Astrocyte (in vitro differentiated cells and primary cell): ENCODE results near the gene OR2F1.

Experiments used
- EZH2 ChIP-seq: IDR thresholded peaks from 2 replicates; pipeline ENCODE4 v1.6.1; 2012; ENCODE audit warnings: mild to moderate bottlenecking, low read length, inconsistent platforms; ENCODE audit not compliant: insufficient read depth
- TF ChIP-seq, protein P1 (sequence below): IDR thresholded peaks from 2 replicates; pipeline ENCODE4 v1.5.1; 2011; ENCODE audit warnings: low read depth, mild to moderate bottlenecking, inconsistent platforms, low read length, moderate library complexity; ENCODE audit not compliant: insufficient read depth

DNA sequence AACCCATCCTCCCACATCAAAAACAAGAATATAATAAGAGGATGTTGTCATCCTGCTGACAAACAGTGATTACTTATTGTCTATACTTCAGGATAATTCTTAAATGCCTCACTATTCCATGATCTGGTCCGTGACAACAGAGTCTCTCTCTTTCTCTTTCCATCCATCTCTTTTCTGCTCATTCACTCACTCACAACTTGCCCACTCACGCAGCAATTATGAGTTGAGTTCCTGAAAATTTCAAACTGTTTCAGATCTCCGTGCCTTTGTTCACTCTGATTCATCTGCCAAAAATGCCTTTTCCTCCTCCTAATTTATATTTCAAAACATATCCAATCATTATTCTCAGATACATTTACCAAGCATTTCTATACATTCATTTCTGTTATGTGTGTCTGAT is 46.9 kb downstream of the OR2F1 start:
- TF ChIP-seq, protein P1, sequence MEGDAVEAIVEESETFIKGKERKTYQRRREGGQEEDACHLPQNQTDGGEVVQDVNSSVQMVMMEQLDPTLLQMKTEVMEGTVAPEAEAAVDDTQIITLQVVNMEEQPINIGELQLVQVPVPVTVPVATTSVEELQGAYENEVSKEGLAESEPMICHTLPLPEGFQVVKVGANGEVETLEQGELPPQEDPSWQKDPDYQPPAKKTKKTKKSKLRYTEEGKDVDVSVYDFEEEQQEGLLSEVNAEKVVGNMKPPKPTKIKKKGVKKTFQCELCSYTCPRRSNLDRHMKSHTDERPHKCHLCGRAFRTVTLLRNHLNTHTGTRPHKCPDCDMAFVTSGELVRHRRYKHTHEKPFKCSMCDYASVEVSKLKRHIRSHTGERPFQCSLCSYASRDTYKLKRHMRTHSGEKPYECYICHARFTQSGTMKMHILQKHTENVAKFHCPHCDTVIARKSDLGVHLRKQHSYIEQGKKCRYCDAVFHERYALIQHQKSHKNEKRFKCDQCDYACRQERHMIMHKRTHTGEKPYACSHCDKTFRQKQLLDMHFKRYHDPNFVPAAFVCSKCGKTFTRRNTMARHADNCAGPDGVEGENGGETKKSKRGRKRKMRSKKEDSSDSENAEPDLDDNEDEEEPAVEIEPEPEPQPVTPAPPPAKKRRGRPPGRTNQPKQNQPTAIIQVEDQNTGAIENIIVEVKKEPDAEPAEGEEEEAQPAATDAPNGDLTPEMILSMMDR = no peak
- no peak for TF ChIP-seq EZH2
